Stimulated activated CD4-positive, alpha-beta T cell treated with anti-CD3 and anti-CD28 coated beads, Interleukin-12 subunit alpha, Interleukin-12 subunit beta, amount 100 ng/mL, for 4 hours (primary cell): Measurements from ENCODE around the gene LY6G5C.

ENCODE experiments used
- DNase-seq: peaks from one replicate; pipeline ENCODE4 v3.0.0-alpha.2; 2020

LY6G5C gene

DNA sequence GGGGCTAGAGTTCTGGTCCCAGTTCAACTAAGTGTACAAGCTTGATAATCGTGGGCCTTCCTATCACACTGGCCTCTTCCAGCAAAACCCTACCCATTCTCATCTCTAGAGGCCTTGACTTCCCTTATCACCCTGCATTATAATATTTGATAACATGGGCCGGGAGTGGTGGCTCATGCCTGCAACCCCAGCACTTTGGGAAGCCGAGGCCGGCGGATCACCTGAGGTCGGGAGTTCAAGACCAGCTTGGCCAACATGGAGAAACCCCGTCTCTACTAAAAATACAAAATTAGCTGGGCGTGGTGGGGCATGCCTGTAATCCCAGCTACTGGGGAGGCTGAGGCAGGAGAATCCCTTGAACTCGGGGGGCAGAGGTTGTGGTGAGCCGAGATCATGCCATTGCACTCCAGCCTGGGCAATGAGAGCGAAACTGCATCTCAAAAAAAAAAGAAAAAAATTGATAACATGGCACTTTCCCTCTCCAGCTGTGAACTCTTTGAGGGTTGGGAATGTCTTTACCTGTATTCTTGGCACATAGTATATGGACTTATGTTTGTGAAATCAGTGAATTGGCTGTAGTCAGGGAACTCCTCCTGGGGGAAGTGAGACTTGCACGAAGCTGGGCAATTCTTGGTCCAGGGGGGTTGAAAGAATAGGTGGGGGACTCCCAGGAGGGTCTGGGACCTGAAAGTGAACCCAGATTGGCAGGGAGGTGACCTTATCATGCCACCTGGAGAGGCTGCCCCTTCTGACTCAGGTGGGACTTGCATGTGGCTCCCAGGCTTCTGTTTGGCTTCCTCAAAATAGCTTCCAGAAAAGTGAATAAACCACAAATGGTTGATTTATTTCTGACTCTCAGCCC, 19.4 kb downstream of the LY6G5C start:
- DNase-seq = no peak

DNA sequence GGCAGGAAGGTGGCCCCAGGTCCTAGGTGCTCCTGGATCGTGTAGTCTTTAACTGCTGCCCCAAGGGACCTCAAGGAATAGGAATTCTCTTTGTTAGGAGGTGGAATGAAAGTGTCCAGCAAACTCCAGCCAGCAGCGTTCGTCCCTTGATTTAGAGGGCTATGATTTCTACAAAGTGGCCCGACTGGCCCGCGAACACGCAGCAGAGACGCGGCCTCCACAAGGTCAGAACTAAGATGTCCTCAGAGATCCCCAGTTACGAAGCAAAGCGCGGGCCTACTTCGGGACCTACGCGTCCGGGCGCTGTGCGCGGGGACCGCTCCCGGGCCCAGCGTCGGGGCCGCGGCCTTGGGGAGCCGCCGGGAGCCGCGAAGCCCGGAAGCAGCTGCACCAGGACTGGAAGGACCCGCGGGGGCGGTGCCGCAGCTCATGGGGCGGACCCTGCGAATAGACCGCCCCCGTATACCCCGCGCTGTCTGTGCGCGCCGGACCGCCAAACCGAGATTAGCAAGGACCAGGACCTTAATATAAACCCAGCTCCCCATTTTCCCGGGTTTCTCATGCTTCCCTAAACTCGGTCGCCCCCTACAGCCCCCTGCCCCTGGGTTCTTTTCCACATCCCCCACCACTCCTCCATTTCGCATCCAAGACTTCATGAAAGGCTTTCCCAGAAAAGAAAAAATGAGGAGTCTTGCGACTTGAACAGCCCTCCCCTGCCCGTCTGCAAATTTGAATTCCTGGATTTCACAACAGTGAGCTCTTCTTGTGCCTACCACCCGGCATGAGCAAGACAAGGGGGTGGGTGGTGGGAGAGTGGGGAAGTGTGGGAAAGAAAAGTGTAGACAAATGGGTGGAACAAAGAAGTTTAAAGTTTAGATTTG, 20.2 kb downstream of the LY6G5C start, which contains the start of gene C6orf47:
TSS of gene C6orf47 (minus strand) at position 398 of the 881 bp plus-strand sequence. CDS start 831 bp downstream, outside the sequence.
- DNase-seq = peak; percentile 73

DNA sequence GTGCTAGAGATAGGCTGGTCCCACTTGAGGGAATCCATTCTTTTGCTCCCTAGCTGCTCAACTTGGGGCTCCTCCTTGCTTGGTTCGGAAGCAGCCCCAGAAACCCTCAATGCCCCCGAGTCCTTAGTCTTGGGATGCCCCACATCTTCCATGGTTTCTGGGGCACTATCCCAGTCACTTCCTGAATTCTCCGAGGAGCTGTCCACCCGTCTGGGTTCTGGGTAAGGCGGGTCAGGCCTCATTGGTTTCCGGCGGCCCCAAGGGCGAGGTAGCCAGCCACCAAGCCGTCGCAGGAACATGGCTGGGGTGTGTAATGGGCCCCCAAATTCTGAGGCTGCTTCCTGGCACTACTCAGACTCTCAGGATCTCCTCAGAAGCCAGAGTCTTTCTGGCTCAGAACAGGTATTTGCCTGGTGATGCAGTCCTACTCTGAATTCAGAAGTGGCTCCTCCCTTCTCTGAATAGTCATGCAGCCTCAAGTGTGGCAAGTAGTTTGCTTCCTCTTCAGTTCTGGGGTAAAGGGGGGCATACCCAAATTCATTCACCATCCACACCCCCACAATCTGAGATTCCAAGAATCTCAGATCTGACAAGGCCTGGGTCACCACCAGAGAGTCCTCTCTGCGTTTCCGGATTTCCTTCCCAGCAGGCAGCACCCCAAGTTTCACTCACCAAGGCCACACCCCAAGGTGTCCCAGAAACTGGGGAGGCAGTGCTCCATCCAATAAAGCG, 21.1 kb downstream of the LY6G5C start:
- no peak for DNase-seq

DNA sequence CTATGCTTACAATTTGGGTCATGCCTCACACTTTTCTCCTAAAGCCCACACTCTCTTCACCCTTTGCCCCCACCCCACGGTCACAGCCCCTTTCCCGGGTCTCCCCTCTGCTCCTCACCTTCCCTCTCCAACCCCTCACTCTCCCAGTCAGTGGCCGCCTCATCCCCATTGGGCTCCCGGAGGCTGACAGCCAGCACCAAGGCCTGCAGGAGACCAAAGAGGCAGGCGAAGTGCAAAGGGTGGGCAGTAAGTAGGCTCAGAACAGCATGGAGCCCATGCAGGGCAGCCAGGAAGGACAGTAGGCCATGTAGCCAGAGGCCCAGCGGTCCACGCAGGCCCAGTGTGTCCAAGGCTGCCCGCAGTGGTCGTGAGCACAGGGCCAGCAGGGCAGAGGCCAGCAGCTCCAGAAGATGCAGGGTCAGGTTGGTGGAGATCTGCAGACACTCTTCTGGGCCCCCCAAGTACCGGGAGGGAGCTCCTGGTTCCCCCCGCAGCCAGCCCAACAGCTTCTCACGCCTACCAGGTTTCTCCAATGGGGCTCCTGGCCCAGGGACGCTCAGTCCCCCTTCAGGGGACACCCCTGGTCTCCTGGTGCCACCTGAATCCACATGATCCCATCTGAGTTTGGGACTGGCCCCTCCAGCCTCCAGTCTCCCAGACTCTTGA, 21.8 kb downstream of the LY6G5C start:
- no peak for DNase-seq

DNA sequence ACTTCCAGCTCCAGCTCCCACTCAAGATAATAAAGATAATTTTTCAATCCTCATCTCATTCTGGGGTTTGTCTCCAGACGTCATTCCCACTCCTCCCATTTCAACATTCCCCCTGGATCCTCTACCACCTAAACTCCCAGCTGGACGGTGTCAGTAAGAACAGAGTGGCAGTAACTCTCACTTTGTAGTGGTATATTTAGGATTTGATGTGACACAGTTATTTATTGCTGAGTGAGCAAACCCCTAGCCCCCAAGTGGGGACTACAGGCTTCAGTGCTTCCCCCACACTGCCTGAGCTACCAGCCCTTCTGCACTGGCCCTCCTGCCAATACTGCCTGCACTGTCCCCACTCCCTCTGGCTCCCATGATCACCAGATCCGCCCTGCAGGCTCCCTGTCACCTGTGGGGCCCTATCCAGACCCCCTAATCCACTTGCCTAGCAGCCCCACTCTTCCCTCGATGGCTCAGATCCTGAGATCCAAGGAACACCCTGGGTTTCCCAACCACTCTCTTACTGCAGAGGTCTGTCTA, 22.6 kb downstream of the LY6G5C start:
- DNase-seq = no peak

DNA sequence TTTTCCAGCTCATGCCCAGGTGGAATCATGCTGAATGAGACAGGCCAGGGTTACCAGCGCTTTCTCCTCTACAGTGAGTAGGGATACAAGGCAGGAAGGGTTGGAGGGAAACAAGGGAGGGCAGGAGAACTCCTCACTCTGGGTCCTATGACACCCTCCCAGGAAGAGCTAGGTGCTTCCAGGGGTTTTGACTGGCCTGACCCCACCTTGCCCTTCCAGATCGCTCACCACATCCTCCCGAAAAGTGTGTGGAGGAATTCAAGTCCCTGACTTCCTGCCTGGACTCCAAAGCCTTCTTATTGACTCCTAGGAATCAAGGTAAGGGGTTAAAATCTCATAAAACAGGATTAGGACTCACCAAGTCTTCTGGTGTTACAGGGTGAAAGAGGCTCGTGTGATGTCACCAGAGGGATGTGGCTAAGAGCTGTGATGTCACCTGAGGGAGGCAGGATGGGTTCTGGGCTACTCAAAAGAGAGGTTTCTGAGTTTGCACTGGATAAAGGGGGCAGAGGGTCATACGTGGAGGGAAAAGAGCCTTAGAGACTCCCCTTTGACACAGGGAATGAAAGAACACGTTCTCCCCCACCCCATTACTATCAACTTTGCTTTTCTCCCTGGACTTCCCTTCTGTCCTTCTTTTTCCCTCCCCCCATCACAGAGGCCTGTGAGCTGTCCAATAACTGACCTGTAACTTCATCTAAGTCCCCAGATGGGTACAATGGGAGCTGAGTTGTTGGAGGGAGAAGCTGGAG, 23.3 kb downstream of the LY6G5C start:
- no peak for DNase-seq

DNA sequence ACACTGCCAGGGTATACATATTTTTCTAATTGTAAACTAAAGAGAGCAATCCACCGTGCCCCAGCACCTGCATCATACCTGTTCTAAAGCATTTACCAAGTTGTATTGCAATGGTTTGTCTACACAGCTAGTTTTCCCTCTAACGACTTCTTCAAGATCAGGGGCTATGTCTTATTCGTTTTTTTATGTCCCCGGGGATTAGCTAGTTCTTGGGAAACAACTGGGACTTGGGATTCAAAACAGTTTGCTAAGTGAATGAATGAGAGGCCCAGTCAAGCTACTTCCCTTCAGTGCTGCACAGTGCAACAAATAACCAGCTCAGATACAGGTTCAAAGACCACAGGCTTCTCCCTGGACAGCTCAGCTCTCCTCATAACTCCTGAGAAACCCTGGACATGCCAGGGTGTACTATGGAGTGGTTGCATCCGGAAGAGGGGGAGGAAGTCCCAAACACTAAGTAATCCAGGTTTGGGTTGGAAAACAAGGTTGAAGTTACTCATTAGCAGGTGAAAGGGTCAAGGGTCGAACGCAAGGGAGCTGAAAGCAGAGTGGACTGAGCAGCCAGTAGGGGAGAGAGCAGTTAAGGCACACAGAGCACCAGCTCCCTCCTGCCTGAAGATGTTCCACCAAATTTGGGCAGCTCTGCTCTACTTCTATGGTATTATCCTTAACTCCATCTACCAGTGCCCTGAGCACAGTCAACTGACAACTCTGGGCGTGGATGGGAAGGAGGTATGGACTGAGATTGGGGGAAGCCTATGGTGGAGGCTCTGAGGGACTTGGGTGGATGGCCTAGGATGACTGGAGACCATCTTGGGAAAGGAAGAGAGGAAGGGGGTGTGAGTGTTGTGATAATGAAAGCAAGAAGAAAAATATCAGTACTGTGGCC, 25.3 kb downstream of the LY6G5C start, which contains the start of gene APOM:
TSS of gene APOM (plus strand) at position 546 of the 889 bp plus-strand sequence. CDS start at position 619, 73 bp downstream.
- no peak for DNase-seq

DNA sequence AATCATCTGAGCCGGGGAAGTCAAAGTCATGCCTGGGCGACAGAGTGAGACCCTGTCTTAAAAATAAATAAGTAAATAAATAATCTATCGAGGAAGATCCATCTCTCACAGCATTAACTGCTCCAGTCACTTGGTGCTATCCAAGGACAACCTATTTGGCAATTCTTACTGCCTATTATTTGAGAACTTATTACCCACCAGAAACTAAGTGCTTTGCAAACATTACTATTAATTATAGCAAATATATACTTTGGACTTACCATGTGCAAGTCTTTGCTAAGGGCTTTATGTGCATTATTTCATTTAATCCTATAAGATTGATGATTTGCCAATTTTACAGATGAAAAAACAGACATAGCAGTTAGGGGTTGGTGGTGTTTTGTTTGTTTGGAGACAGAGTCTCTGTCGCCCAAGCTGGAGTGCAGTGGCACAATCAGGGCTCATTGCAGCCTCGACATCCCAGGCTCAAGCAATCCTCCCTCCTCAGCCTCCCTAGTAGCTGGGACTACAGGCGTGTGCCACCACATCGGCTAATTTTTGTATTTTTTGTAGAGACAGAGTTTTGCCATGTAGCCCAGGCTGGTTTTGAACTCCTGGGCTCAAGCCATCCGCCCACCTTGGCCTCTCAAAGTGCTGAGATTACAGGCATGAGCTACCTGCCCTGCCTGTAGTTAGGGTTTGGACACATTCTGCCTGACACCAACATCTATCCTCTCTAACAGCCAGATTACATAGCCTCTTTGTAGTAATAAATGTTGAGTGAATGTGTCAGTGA, 26.1 kb downstream of the LY6G5C start:
- DNase-seq = no peak

DNA sequence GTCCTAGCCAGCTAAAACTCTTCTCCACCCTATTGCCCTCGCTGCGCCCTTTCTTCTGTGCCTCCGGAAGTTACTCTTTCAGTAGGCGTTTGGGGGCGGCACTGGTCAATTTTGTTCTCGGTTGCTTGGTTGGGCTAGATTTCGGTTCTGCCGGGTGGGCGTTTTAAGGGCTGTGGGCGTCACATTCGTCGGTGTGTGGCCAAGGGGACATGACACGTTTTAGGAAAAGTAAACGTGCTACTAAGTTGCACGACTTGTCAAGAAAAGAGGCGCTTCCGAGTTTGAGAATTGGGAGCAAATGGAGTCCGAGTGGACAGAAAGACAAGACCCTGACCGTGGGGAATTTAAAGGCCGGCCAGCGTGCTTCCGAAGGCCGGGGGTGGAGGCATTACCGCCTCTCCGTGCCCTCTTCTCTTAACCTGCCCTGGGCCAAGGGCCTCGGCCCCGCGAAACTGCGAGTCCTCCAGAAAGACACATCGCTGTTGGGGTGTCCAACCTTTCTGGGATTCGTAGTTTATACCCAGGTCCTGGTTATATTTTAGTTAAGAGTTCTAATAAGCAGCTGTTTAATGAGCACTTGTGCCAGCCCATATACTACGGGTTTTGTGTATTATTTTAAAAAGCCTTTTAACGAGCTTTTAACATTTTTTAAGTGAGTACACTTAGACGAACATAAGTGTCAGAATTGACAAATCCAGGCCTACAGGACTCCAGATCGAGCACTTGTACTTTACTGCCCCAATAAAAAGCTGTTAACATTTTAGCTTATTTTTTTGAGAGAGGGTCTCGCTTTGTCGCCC, 27.7 kb downstream of the LY6G5C start:
- DNase-seq = peak; percentile 78

DNA sequence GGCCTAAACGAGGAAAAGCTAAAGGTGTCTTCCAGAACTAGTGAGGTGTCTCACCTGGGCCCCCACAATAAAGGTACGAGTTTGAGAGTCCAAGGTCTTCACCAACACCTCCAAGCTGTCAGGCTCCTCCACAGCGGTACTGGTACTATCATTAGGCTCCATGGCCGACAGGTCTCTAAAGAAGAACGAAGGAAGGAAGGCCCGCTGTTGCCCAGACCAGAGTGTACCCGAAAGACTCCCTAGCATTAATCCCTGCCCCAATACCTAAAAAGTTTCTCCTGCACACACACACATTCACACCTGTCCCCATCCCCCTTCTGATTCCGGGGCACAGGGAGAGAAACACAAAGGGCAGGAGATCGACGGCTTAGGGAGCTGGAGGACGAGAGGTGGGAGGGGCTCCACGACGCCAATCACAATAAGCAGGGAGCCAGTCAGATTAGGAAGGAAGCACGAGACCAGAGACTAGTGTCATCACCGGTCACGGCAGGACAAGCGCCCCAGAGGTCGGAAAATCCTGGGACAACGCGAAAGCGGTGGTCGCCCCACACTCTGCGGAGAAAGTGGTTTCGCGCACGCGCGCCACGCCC, 29.2 kb downstream of the LY6G5C start:
- DNase-seq = no peak

DNA sequence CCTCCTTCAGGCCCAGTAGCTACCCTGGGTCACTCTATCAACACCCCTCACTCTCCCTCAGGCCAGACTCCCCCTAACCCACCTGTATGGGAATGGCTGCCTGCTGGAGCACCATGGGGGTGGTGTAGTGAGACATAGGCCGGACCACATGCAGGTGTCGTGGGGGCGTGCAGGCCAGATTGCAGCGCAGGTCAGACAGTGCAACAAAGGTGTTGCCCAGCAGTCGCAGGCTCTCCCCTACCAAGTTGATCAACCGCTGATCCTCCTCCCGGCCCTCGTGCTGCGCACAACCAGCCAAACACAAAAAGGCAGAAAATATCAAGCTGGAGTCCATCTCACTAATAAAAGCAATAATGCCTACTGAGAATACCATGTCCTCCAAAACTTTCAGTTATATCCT, 35.5 kb downstream of the LY6G5C start:
- no peak for DNase-seq

DNA sequence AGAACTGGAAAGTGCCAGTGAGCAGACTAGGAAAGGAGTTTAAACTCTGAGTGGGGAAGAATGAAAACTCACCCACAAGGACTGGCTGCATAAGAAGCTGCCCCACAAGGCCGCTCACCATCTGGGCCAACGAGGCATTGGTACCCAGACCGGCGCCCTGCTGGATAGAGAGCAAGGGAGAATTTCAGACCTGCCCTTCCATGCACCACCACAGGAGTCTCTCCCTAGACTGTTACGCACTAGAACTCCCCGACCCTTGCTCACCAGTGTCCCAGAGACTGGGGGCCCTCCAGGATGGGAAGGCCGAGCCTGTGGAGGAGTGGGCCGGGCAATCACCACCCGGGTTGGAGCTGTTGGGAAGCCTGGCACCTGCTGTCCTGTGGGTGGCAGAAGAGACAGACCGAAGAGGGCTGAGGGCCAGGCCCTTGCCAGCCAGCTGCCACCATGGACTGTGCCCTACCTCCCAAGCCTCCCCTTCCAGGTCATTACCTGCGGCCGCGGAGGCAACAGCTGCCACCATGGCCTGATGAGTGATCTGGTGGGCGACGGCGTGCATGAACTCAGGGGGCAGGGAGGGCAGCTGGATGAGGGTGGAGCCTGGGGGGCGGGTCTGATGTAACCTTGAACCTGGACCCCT, 36.9 kb downstream of the LY6G5C start:
- no peak for DNase-seq

DNA sequence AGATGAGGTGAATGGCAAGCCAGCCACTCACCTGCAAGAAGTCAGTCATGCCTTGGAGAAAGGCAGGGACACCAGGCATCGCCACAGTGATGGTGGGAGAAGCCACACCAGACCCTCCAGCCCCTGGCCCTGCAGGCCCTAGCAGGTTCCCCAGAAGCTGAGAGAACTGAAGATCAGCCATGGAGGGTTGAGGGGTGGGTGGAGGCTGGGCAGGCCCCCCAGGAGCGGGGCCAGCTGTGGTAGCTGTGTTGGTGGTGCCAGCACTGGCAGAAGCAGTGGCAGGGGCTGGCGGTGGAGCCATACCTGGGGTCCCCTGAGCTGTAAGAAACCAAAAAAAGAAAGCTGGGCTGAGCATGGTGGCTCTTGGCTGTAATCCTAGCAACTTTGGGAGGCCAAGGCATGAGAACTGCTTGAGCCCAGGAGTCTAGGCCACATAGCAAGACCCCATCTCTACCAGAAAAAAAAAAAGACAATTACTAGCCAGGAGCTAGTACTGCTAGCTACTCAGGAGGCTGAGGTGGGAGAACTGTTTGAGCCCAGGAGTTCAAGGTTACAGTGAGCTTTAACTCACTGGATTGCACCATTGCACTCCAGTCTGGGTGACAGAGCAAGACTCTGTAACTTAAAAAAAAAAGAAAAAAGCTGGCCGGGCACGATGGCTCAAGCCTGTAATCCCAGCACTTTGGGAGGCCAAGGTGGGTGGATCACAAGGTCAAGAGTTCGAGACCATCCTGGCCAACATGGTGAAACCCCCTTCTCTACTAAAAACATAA, 37.9 kb downstream of the LY6G5C start:
- no peak for DNase-seq

DNA sequence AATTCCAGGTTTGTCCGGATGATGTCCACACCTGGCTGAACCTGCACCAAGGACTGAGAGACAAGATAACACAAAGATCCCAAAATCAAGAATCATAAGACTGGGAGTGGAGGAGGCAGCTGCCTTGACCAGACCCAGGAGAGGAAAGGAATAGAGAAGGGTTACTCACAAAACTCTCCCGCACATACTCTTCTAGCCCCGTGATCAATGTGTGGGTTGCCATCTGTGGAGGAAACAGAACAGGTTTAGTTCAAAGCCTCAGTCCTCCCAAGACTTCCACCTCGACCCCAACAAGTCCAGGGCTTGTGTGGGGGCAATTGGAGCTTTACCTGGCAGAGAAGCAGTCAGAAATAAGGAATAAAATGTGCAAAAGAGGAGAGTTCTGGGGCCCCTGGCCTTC, 39.5 kb downstream of the LY6G5C start:
- DNase-seq = no peak

DNA sequence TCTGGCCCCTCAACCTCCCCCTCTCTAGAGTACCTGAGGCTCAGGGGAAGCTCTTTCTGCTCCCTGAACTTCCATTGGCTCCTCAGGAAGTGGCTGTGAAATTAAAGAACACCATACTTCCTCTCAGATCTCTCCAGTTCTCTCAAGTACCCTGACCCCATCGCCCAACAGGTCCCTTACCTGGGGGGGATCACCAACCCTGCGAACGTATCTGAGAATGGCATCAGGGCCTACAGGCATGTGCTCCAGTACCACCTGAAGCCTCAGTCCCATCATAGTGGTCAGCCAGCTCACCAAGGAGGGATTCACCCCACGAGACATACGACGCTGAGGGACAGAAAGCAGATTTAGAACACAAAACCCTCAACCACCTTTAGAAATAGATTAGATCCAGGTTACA, 40.3 kb downstream of the LY6G5C start:
- DNase-seq = no peak

DNA sequence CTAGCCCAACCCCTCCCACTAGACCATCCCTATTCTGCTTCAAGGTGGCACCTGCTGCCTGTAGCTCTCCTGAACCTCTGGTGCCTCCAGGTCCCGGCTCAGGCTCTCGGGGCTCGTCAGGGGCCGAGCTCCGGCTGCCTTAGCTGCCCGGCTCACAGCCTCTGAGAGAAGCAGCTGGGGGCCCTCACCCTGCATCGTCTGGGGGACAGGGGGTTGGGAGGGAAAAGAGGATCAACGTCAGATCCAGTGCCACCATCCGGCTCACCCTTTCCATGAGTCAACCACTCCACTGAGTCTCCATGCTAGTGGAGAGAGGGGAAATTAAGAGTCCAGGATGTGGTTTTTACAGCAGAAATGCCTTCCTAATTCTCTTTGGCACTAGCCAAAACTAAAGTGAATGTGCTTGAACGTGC, 41.4 kb downstream of the LY6G5C start:
- DNase-seq = no peak

DNA sequence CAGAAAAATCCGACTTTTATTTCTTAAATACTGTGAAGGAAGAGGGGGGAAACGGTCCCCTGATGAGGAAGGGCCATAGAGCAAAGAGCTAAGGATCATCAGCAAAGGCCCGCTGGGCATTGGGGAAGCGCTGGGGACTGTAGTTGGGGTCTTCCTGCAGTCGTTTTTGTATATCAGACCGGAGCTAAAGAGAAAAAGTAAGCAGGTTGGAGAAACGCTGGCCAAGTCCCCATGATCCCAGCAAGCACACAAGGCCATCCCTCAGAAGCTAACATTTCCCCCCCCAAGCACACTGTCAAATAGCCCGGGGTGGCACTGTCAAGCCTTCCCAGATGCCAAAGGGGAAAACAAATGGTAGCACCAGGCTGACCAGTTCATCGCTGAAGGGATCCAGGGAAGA, 41.8 kb downstream of the LY6G5C start:
- DNase-seq = no peak
